Measurements from ENCODE around the gene DSCAML1.

Gene DSCAML1

GRCh38 chr11:117792992-117793391, 4.0 kb downstream of the DSCAML1 start:
- TF ChIP-seq CTCF (IDR thresholded peaks at IDR 0.05; ENCODE audit: control insufficient read depth, insufficient read depth, low read depth, low read length, missing control alignments) = no peak
- H3K4me3 ChIP-seq (ENCODE audit: control insufficient read depth, low read depth, low read length) = no peak overlapping the region
- no peak for DNase-seq (ENCODE audit: low read depth)

GRCh38 chr11:117792241-117792640, 4.8 kb downstream of the DSCAML1 start:
- no peak overlapping the region for H3K4me3 ChIP-seq (ENCODE audit: control insufficient read depth, low read depth, low read length)
- no peak for TF ChIP-seq CTCF (IDR thresholded peaks at IDR 0.05; ENCODE audit: control insufficient read depth, insufficient read depth, low read depth, low read length, missing control alignments)
- no peak for DNase-seq (ENCODE audit: low read depth)

- H3K4me3 ChIP-seq (ENCODE audit: control insufficient read depth, low read depth, low read length) = no peak overlapping the region
- no peak for TF ChIP-seq CTCF (IDR thresholded peaks at IDR 0.05; ENCODE audit: control insufficient read depth, insufficient read depth, low read depth, low read length, missing control alignments)
- no peak for DNase-seq (ENCODE audit: low read depth)
Measured at GRCh38 chr11:117790279-117790678, 6.7 kb downstream of the DSCAML1 start.

- no peak for TF ChIP-seq CTCF (IDR thresholded peaks at IDR 0.05; ENCODE audit: control insufficient read depth, insufficient read depth, low read depth, low read length, missing control alignments)
- H3K4me3 ChIP-seq (ENCODE audit: control insufficient read depth, low read depth, low read length) = no peak overlapping the region
- DNase-seq (ENCODE audit: low read depth) = no peak
Measured at GRCh38 chr11:117789241-117789640, 7.8 kb downstream of the DSCAML1 start.

GRCh38 chr11:117786135-117786870, 10.7 kb downstream of the DSCAML1 start:
- no peak overlapping the region for H3K4me3 ChIP-seq (ENCODE audit: control insufficient read depth, low read depth, low read length)
- no peak for DNase-seq (ENCODE audit: low read depth)
- TF ChIP-seq CTCF (IDR thresholded peaks at IDR 0.05; ENCODE audit: control insufficient read depth, insufficient read depth, low read depth, low read length, missing control alignments) = no peak

GRCh38 chr11:117782101-117782500, 14.9 kb downstream of the DSCAML1 start:
- no peak for TF ChIP-seq CTCF (IDR thresholded peaks at IDR 0.05; ENCODE audit: control insufficient read depth, insufficient read depth, low read depth, low read length, missing control alignments)
- H3K4me3 ChIP-seq (ENCODE audit: control insufficient read depth, low read depth, low read length) = no peak overlapping the region
- DNase-seq (ENCODE audit: low read depth) = no peak

Data from AG09309 (cell line).